ENCODE data around the gene PRDM10.
"Not testable (repeated sequence)": the region's sequence is repeated elsewhere in the genome, so short reads cannot be mapped to it uniquely, and the experiment has no call there.

Gene PRDM10

DNA sequence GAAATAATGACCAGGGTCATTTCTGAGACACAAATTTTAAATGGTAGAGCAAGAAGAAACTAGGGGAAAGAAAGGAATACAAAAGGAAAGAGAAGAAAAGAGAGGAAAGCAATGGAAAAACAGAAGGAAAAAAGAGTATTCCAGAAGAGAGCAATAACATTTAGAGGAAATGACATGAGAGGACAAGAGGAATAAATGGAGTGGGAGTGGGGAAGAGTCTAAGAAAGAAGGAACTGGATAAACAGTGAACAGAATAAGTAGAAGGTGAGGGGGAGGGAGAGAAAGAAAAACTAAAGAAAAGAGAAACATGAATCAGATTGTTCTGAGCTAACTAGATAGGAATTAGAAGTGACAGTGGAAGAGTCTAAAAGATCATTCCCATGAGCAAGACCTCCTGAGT is 28.4 kb downstream of the PRDM10 start:
- DNase-seq (ENCODE audit: low read depth): no peak

DNA sequence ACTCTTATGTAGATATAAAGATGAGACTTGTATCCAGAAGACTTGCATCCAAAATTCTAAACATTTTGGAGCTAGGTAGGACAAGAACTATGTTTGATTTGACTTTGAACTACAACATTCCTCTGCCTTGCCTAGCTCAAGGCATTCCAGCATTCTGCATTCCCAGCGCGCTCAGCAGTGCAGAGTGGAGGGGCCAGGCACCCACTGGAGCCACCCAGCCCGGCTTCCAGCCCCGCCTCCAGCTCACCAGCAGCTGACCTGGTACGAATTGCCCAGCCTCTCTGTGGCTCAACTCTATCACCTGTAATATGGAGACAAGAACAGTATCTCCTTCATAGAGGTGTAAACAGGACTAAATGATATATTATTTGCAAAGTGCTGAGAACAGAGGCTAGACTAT is 28.8 kb downstream of the PRDM10 start:
- no peak for DNase-seq (ENCODE audit: low read depth)

DNA sequence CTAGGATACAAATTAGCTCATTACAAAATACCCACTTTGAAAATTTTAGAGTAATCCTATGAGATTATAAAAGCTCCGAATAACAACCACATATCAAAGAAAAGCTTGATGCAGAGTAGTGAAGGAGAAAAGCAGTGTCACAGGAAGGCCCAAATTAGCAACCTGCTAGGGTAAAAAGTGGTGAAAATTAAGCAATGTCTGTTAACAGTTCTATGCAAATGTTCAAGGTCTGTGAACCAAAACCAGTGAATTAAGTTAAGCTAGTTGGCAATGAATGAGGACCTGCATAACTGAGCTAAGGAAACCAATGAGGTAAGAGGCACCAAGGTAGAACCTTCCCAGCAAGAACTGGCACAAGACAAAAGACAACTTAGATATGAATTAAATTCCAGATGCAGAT is 29.6 kb downstream of the PRDM10 start:
- DNase-seq (ENCODE audit: low read depth): no peak

DNA sequence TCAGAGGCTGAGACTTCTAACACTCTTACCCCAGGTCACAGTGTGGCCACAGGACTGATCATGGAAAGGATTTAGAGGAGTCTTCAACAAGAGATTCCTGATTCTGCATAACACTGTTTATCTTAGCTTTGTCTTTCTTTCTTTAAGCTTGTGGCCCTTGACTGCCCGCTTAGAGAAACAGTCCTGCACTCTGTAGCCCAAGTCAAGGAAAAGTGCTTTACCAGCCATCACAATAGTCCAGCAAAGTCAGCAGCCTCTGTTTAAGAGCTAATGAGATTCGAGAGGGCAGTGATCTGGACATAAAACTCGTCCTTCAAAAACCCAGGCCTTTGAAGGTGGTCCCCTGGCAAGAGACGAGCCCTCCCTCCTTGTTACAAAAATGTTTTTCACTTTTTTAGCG is 30.0 kb downstream of the PRDM10 start:
- no peak for DNase-seq (ENCODE audit: low read depth)

DNA sequence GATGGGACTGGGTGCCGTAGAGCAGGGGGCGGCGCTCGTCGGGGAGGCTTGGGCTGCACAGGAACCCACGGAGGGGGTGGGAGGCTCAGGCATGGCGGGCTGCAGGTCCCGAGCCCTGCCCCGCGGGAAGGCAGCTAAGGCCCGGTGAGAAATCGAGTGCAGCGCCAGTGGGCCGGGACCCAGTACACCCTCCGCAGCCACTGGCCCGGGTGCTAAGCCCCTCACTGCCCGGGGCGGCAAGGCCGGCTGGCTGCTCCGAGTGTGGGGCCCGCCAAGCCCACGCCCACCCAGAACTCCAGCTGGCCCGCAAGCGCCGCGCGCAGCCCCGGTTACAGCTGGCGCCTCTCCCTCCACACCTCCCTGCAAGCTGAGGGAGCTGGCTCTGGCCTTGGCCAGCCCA is 30.8 kb downstream of the PRDM10 start:
- DNase-seq (ENCODE audit: low read depth): not testable (repeated sequence)

DNA sequence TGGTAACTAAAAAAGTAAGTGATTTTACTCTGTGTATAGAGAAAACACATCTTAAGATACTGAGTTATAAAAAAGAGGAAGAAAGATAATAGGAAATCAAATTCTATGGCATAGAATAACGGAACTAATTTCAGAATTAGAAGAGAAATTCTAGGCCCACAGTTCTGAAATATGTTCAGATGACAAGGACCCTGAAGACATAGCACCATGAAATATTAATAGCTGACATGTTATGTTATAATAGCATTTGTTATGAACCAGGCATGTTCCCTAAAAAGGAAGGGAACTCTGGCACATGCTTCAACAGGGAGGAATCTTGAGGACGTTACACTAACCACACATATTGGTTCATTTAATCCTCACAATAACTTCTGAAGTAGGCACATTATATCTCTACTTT is 32.7 kb downstream of the PRDM10 start:
- no peak for DNase-seq (ENCODE audit: low read depth)

DNA sequence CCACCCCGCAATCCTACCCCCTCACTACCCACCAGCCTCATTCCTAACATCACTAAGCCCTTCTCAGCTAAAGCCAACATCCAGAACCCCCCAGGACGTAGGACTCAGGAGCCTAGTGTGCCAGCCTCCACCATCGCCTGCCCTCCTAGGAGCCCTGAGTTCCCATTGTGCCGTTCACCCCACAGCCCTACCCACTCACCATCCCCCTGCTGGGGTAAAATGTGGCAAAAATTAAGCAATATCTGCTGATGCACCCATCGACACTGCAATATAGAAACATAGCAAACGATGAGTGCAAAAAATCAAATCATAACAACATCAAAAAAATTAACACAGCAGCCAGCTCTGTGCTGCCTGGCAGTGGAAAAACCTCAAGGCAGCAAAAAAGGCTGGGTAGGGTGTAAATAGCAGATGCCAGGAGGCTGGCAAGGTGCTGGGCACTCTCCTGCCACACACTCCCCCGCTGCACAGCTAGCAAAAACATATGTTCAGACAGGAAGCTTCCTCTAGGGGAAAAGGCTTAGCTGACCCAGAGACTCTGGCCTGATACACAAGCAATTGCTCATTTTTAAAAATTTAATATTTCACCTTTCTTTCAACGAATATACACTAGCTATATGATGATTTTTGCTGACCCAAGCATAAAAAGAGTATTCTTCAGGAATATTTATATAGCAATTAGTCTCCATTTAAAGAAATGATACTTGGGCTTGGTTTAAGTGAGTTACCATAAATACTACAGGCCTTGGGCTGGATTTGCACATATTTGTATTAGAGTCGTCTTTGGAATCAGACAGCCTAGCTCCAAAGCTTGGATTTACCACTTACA is 33.8 kb downstream of the PRDM10 start:
- DNase-seq (ENCODE audit: low read depth): no peak

DNA sequence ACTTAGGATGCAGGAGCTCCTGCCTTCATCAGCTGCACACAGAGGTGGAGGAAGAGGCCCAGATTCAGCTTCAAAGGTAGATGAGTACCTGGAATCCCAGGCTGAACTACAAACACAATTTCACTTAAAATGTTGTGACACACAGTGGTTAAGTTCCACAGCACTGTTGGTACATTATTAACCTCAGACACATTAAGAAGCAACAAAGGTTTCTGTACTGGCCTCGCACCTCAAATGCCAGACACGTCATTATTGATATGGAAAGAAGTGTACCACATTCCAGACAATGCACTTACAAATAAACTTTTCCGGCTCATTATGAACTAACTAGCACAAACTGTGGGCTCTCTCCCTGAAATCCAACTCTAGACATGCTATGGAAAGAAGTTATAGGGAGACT is 34.6 kb downstream of the PRDM10 start:
- no peak for DNase-seq (ENCODE audit: low read depth)

DNA sequence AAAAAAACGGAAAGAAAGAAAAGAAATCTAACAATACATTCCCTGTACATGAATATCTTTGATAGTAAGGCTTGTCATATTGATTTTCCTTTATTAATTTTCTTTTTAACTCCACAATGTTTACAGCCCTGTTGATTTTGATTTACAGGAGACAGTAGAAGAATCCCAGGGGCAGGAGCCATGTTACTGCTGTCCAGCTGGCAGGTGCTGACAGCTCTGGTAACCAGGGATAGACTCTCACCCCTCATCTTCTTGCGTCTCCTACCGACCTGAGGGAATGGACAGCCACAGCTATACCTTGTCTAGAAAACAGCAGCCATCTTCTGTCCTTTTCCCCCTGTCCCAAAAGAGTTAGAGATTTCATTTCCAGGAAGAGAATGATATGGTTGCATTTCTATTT is 37.4 kb downstream of the PRDM10 start:
- no peak for DNase-seq (ENCODE audit: low read depth)

DNA sequence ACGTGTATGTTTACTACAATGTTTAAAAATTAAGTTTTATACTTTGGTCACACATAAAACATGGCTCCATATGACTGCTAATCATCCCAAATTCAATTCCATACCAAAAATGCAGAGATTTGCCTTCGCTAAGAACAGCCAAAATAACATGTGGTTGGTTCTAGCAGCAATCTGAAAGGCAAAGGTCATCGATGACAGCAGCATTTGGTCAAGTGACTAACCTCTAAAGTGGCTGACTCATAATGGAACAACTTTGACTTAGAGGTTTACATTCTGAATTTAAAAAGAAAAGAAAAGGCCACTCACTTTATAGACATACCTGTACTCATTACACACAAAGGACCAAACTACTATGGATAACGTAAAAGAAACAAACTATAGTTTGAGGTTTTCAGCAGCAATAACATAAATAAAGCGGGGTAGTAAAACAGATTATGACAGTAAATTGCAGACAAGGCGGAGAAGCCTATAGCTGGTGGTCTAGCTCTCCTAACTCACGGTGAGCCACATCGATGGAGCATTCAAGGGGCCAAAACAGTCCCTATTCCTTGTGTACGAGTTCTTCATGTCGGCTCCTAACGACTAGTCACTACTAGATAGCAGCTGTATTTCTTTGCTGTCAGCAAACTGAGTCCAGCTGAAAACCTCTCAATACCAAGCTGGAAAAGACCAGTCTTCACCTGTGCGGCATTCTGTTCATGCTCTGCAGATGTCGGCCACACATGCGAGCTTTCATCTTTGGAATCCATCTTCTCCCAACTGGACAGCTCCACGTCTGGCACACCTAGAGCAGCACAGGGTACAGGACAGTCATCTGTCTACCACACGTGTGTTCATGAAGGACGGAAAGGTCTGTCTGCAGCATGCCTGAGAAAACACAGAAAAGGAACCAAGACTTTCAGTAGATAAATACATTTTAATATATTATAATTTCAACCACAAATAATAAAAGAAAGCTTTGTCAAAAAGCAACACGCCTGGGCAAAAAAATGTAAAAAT is 42.1 kb downstream of the PRDM10 start:
- no peak for DNase-seq (ENCODE audit: low read depth)

DNA sequence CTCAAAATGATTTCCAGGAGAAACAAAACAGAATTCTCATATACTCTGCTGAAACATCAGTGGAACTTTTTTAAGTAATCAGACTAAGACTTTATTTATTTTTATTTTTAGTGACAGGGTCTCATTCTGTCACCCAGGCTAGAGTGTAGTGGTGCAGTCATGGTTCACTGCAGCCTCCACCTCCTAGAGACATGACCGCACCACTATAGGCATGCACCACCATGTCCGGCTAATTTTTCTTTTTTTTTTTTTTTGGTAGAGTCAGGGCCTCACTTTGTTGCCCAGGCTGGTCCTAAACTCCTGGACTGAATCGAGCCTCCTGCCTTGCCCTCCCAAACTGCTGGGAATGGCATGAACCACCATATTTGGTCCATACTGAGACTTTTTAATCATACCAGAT is 42.9 kb downstream of the PRDM10 start:
- DNase-seq (ENCODE audit: low read depth): no peak

DNA sequence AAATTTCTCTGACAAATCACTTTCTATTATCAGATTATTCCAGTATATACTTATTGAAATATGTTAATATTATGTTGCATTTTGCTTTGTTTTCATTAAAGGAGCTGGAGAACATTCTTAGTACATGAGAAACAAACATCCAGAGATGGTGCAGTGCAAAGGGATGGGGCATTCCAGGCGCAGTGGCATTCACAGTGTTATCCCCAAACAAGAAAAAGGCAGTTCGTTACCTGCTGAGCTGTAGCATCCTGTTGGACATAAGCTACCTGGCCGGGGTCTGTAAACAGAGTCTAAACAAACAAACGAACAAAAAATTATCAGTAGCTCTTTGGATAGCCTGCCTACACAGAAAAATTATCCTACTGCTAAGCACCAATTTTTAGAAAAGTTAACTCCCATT is 47.4 kb downstream of the PRDM10 start:
- no peak for DNase-seq (ENCODE audit: low read depth)

DNA sequence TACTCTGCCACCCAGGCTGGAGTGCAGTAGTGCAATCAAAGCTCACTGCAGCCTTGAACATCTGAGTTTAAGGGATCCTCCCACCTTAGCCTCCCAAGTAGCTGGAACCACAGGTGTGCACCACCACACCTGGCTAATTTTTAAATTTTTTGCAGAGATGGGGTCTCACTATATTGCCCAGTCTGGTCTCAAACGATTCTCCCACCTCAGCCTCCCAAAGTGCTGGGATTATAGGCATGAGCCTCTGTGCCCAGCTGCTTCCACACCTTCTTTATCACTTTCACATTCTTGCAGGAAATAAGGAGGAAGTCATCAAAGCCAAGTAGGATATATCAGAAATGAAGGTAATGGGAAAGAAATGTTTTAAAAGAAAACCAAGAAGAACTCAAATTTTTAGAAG is 47.9 kb downstream of the PRDM10 start:
- DNase-seq (ENCODE audit: low read depth): not testable (repeated sequence)

DNA sequence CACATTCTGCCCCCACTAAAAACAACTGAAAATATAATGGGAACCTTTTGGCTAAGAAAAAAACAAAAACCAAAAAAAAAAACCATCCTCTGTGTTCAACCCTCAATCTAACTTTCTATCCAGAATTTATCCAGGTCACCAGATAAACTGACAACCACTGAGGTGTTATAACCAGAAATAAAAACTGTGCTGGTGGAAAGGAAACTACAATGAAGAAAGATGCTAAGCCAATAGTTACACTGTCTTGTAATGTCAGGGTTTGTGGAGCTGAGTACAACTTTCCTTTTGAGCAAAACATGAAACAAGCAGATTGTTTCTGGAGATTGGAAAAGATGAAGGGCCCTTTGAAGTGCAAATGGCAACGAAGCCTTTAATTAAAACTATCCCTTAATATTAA is 50.8 kb downstream of the PRDM10 start:
- no peak for DNase-seq (ENCODE audit: low read depth)

DNA sequence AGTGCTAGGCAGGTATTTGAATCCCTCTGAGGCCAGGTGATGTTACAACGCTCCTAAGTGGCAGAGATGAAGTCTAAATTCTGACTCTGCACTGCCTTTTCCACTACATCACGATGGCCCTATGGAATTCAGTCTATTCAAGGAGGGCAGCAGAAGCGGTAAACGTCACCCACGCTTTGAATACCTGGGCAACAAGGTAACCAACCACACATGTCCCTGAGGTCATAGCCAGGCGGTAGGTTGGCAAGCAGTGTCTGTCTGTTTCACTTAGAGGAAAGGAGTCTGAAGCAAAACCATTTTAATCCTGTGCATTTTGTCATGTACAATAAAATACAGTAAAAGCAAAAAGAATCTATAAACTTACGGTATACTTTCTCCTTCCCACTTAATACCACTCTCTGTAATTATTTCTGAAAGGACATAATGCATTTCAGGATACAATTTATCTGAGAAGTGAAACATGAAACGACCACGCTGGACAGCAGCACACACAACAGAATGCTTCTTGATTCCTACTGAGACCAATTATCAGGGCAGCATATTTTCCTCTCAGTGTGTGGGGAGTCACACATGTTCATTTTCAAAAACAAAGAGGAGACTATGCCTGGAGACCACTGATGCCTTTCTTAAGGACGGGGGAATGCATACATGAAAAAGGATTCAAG is 51.3 kb downstream of the PRDM10 start:
- DNase-seq (ENCODE audit: low read depth): no peak

DNA sequence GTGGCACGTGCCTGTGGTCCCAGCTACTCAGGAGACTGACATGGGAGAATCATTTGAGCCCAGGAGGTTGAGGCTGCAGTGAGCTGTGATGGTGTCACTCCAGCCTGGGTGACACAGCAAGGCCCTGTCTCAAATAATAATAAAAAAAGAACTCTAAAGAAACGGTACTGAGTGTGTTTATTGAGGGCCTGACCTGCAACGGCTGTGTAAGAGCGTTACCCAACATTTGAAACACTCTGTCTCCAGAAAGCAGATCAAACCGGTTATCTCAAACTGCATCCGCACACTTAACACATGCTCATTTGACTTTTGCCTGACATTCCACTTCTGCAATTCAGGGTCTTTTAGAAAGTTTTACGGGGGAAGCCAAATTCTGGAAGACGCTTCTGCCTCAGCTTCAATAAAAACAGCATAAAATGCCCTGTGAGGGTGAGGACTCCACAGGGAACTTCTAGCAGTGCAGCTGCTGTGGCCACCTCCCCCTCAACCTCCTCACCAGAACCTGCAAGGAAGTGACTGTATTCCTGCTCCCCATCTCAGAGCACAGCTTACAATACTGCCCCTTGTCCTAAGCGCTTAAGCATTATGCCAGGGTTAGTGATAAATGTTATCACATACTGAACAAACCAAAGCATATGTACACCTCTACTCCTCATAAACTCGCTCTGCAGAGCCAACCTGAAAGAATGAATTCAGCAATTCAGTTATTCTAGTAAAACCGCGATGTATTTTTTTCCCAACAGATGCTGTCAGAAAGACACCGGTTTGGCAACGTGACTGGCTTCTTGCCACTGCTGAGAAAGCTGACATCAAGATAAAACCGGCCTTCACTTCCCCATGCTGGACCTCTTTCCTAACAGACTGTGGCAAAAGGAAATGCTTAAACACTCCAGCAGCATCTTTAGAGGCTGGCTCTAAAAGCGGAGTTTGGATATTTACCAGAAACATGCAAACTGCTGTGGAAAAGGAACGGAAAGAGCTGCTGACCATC is 52.2 kb downstream of the PRDM10 start:
- DNase-seq (ENCODE audit: low read depth): no peak

DNA sequence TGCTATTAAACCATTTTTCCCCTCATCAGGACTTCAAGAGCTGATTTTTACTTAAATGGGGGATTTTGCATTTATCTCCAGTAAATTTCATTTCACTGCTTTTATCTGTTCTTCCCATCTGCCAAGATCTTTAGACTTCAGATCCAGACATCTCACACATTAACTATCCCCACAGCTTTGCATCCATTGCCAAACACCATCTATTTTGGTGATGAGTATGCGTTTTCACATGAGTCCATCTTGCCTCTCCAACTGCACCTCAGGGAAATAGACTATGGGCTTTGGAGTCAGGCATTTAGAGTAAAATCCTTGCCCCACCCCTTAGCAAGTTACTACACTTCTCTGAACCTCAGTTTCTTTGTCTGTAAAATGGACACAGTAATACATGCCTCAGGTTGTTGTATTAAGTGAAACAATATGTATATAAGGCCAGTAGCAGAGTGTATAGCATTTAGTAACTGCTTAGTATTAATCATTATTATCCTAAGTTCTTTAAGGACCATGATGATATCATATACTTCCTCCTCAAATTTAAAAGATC is 53.6 kb downstream of the PRDM10 start:
- DNase-seq (ENCODE audit: low read depth): no peak

DNA sequence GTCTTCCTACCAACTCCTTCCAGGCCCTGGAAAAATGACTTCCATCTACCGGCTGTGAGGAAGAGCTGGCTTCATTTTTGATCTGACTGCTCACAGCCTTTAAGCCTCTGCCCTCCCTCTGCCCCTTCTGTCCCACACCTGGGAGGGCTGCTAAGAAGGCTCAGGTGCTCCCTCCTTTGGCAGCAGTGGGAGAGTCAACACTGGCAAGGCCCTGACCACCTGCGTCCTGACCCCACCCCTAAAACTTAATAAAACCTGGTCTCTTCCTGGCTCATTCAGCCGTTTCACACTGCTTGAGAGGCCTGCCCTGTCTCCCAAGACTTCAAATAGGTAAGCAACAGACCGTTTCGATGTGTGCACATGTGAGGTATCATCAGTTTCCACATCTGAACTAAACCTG is 55.2 kb downstream of the PRDM10 start:
- DNase-seq (ENCODE audit: low read depth): no peak

DNA sequence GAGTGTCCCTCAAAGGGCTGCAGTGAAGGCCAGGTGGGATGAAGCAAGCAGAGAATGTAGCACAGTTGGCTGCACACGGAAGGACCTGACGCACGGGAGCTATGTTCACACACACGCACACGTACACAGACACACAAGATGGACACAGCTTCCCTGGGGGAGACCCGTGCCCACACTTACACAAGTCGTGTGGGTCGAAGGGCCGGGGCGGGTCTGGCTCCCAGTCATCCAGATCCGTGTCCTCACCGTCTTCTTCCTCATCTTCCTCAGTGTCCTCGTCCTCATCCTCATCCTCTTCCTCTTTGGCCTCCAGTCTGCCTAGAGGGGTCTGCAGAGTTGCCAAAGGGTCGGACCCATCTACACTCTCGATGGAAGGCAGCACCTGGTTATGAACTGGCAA is 55.7 kb downstream of the PRDM10 start:
- no peak for DNase-seq (ENCODE audit: low read depth)

DNA sequence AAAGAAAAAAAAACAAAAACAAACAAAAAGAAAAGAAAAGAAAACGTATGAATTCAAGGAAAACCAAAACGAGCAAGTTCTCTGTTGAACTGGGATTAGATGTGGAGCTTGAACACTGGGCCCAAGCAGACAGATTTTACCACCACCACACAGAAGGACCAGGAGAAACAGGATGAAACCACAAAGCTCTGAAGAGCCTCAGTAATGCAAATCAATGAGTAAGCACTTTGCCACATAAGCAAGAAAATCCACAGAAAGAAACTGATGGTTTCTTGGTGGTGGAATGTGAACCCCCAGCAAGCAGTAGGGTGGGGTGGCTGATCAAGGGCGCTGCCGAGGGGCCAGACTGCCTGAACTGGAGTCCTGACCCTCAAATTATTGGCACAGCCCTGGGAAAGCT is 56.4 kb downstream of the PRDM10 start:
- DNase-seq (ENCODE audit: low read depth): no peak

DNA sequence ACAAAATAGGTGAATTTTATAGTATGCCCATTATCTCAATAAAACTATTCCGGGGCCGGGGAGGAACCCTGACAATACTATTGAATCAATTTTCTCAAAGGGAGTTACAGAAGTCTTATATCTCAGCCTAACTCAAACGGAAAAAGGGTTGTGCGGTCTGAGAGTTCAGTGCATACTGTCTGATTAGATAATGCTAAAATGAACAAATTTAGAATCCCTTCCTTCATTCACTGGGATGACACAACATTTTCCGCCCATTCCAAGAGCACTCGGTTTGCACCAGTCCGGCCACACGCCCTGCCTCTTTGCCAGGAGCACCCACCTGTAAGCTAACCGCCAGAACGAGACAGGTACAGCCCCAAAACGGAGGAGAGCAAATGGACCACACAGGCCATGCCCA is 57.3 kb downstream of the PRDM10 start:
- DNase-seq (ENCODE audit: low read depth): no peak

Data from stimulated activated CD8-positive, alpha-beta memory T cell treated with anti-CD3 and anti-CD28 coated beads, Interleukin-4, amount 100 ng/mL, for 24 hours (primary cell).